Kidney glomerular epithelial cell (primary cell): ENCODE data around the gene CD37.
"Not testable (repeated sequence)": the region's sequence is repeated elsewhere in the genome, so short reads cannot be mapped to it uniquely, and the experiment has no call there.

ENCODE experiments used
- DNase-seq: peaks from one replicate; lab custom pipeline; 2025; lab: John Stamatoyannopoulos, UW

The CD37 gene

GRCh38 chr19:49328741-49329140, 6.5 kb upstream of the CD37 start:
- no peak for DNase-seq

- not testable (repeated sequence) for DNase-seq
These were observed 4.0 kb upstream of the CD37 start for GRCh38 chr19:49331187-49331586.

GRCh38 chr19:49331616-49332055, 3.6 kb upstream of the CD37 start:
- DNase-seq, result peak; percentile 91

GRCh38 chr19:49332691-49333417, 2.4 kb upstream of the CD37 start:
- not testable (repeated sequence) for DNase-seq

DNA sequence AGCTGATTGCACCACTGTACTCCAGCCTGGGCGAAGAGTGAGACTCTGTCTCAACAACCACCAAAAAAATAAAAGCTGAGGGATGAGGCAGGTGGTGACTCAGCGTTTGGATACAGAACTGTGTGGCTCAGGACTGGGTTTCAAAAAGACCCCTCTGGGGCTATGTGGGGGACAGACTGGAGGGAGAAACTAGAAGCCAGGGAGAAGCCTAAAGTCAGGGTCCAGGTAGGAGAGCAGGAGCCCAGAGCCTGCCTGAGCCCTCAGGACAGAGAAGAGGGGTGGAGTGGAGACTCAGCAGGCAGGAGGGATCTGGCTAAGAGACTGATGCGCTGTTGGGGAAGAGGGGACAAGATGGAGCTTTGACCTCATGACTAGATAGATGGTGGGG, 1.8 kb upstream of the CD37 start:
- DNase-seq, result no peak

DNA sequence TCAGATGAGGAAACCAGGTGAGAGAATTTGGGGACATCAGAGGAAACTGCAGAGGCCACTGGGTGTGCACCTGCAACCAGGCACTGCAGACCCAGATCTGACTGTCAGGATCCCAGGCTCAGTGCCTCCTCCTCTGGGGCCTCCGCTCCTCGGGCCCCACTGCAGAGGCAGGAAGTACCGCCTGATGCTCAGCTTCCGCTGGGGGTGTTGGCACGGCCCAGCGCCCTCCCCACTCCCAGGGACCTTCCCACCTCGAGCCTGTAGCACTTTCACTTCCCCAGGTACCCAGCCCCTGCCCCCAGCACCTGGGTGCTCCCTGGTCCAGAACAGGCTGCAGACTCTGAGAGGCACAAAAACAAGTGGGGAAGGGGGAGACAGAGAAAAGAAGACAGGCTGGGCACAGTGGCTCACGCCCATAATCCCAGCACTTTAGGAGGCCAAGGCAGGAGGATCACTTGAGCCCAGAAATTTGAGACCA, 1.4 kb upstream of the CD37 start:
- no peak for DNase-seq

GRCh38 chr19:49335784-49336481, 727 bp downstream of the CD37 start:
- no peak for DNase-seq

GRCh38 chr19:49336482-49337266, 1.5 kb downstream of the CD37 start:
- DNase-seq, result no peak

GRCh38 chr19:49337267-49338022, 2.2 kb downstream of the CD37 start:
- DNase-seq, result no peak

DNA sequence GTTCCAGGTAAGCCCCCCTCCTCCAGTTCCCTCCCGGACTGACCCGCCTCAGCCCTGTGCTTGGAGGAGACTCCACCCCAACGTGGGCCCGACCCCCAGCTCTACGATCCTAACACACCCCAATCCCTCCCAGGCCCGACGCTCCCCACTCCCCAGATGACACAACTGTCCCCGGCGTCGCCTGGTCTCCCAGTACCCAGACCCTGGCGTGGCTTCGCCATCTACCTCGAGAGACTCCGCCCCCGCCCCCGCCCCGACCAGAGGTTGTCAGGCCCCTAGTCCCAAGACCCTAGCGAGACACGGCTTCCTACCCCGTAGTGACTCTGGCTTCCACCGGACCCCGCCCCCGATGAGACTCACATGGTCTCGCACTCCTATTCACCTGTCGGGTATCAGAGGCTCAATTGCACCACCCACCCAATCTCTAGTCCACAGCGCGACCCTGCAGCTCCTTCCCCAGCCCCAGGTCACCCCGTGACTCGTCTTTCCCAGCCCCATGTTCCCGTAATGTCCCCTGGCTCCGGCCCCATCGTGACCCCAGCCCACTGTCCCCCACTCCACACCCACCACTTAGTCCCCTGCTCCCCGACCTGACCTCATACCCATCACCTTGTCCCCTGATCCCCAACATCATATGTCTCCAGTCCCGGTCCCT, 2.9 kb downstream of the CD37 start:
- DNase-seq, result no peak

DNA sequence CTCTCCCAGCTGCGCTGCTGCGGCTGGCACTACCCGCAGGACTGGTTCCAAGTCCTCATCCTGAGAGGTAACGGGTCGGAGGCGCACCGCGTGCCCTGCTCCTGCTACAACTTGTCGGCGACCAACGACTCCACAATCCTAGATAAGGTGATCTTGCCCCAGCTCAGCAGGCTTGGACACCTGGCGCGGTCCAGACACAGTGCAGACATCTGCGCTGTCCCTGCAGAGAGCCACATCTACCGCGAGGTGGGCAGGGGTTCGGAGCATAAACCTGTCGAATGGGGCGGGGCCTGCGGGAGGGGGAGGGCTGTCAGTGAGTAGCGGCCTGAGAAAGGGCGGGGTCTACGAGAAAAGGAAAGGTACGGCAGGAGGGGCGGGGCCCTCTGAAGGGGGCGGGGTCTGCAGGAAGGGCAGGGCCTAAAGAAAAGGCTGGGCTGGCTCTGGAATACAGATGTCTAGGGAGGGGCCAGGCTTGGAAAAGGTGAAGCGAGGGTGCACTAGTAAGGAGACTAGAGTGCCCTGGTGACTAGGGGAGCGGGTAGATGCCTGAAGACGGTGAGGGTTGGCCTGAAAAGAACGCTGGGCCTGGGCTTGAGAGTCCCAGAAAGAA, 3.6 kb downstream of the CD37 start:
- DNase-seq, result peak; percentile 47

- peak; percentile 54 for DNase-seq
These were observed 4.3 kb downstream of the CD37 start for GRCh38 chr19:49339301-49340068.

DNA sequence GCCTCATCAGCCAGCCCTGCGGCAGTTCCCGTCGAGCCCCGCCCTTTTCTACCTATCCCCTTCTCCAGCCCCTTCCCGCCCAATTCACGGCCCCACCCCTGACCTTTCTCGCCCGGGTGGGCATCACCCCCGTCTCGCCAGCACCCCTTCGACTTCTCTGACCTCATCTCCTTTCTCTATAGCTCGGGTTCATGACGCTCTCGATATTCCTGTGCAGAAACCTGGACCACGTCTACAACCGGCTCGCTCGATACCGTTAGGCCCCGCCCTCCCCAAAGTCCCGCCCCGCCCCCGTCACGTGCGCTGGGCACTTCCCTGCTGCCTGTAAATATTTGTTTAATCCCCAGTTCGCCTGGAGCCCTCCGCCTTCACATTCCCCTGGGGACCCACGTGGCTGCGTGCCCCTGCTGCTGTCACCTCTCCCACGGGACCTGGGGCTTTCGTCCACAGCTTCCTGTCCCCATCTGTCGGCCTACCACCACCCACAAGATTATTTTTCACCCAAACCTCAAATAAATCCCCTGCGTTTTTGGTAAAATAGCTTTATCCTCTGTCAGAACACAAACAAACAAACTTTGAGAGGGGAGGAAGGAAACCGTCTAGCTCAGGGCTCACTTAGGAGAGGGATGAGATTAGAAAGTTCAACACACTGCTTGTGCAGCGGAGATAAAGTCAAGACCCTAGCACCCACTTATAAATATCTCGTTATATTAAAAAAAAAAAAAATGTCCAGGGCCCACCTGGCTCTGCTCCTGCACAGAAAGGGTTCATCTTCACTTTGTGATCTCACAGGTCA, 5.1 kb downstream of the CD37 start:
- DNase-seq, result no peak

- DNase-seq, result no peak
These were observed 5.9 kb downstream of the CD37 start for GRCh38 chr19:49340865-49341718.

- no peak for DNase-seq
These were observed 7.1 kb downstream of the CD37 start for GRCh38 chr19:49342291-49342721.

- DNase-seq, result no peak
These were observed 7.9 kb downstream of the CD37 start for GRCh38 chr19:49343123-49343522.

DNA sequence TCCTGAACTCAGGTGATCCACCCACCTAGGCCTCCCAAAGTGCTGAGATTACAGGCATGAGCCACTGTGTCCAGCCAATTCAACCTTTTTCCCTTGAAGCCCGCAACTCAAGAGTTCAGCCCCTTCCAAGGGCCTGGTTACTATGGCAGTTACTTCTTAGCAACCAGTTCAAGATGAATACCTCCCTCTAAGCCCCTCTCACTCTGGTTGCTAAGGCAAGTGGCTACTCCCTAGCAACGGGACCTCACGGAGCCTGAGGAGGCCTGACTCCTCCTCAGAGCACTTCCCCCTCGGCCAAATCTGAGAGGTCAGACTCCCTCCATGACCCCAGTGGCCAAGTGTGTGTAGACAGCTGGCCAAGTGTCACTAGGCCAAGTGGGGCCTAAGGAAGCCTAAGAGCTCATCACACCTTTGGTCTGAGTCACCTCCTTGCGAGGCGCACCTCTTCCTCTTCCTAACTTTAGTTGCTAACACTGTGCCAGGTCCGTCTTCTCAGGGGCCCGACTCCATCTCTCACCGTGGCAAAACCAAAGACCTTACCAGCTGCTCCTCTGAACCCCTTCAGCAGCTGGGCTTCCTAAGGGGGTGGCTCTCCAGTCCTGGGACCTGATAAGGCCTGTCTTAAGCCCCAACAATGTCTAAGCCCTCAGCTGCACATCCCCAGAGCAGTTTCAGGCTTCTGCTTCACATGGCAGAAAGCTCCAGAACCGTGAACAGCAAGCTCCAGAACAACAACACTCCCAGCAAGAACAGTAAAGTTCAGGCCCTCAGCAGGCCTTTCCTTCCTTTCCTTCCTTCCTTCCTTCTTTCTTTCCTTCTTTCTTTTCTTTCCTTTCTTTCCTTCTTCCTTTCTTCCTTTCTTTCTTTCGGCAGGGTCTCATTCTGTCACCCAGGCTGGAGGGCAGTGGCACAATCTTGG, 9.6 kb downstream of the CD37 start:
- DNase-seq, result no peak
